HG03066 (cell line): Measurements from ENCODE around the gene GCGR.

Source experiments
- ATAC-seq: cut with Tn5 transposase; IDR thresholded peaks from one replicate; pipeline ENCODE4 v1.9.1; 2021; ENCODE audit warnings: low read depth; ENCODE audit not compliant: unreplicated experiment

The GCGR gene

GRCh38 chr17:81803728-81804558 lies at the start of gene GCGR:
GCGR (plus strand) TSS chr17:81804150; CDS start chr17:81809019, 4,869 bp downstream.
- ATAC-seq = no peak

GRCh38 chr17:81792675-81793615 lies 11.0 kb upstream of the GCGR start:
- no peak for ATAC-seq

- ATAC-seq = no peak
Measured at GRCh38 chr17:81794074-81794476, 9.9 kb upstream of the GCGR start.

GRCh38 chr17:81794509-81794908 lies 9.4 kb upstream of the GCGR start:
- no peak for ATAC-seq

GRCh38 chr17:81801327-81801726 lies 2.6 kb upstream of the GCGR start:
- no peak for ATAC-seq

GRCh38 chr17:81802048-81802758 lies 1.7 kb upstream of the GCGR start:
- ATAC-seq = no peak

GRCh38 chr17:81802856-81803643 lies 900 bp upstream of the GCGR start:
- no peak for ATAC-seq

GRCh38 chr17:81804559-81805399 lies 829 bp downstream of the GCGR start:
- no peak for ATAC-seq

- no peak for ATAC-seq
Measured at GRCh38 chr17:81805707-81806460, 1.9 kb downstream of the GCGR start.

- ATAC-seq = no peak
Measured at GRCh38 chr17:81806461-81807209, 2.7 kb downstream of the GCGR start.

GRCh38 chr17:81807210-81807719 lies 3.3 kb downstream of the GCGR start:
- no peak for ATAC-seq

GRCh38 chr17:81807839-81808238 lies 3.9 kb downstream of the GCGR start:
- ATAC-seq = no peak

GRCh38 chr17:81808778-81809555 lies 5.0 kb downstream of the GCGR start:
- ATAC-seq = no peak

GRCh38 chr17:81809556-81809998 lies 5.6 kb downstream of the GCGR start:
- ATAC-seq = no peak

GRCh38 chr17:81810476-81810875 lies 6.5 kb downstream of the GCGR start:
- ATAC-seq = no peak

GRCh38 chr17:81810892-81811704 lies 7.1 kb downstream of the GCGR start:
- no peak for ATAC-seq
